SH-SY5Y (cell line): ENCODE results near the gene FBXL16.

Experiments used
- GATA2 ChIP-seq: IDR thresholded peaks from 2 replicates; pipeline ENCODE4 v1.6.1; 2011; ENCODE audit warnings: mild to moderate bottlenecking, low read depth, low read length
- GATA3 ChIP-seq: IDR thresholded peaks from 2 replicates; pipeline ENCODE4 v1.6.1; 2011; ENCODE audit warnings: low read depth, mild to moderate bottlenecking, low read length, moderate library complexity

GRCh38 chr16:685967-686366 lies 19.6 kb downstream of the FBXL16 start:
- TF ChIP-seq GATA2: no peak
- TF ChIP-seq GATA3: no peak
